LNCaP clone FGC (cell line): ENCODE results near the gene SPOCK3.

Experiments
- DNase-seq: peaks from one replicate; pipeline ENCODE4 v3.0.0-alpha.2; 2011; ENCODE audit warnings: low read depth
- H3K4me3 ChIP-seq: 2 replicates; pipeline ENCODE4 v1.5.1; 2011; ENCODE audit warnings: mild to moderate bottlenecking, low read depth, low read length, control low read depth
- CTCF ChIP-seq: IDR thresholded peaks from 2 replicates; pipeline ENCODE4 v1.5.1; 2012; ENCODE audit warnings: mild to moderate bottlenecking; ENCODE audit not compliant: control insufficient read depth, insufficient read depth; ENCODE audit errors: extremely low read depth

The SPOCK3 gene

GRCh38 chr4:167014944-167015343 is 219.3 kb downstream of the SPOCK3 start:
- DNase-seq, result no peak
- no peak overlapping the region for H3K4me3 ChIP-seq
- TF ChIP-seq CTCF, result no peak

GRCh38 chr4:167003326-167003725 is 231.0 kb downstream of the SPOCK3 start:
- no peak for DNase-seq

GRCh38 chr4:167000141-167000852 is 234.0 kb downstream of the SPOCK3 start:
- peak; percentile 59 for DNase-seq
- H3K4me3 ChIP-seq, result no peak overlapping the region
- TF ChIP-seq CTCF, result no peak

More at GRCh38 chr4:167003326-167003725, 231.0 kb downstream of the SPOCK3 start:
- H3K4me3 ChIP-seq, result no peak overlapping the region
- no peak for TF ChIP-seq CTCF

GRCh38 chr4:166996216-166996615 is 238.1 kb downstream of the SPOCK3 start:
- no peak for DNase-seq
- no peak overlapping the region for H3K4me3 ChIP-seq
- no peak for TF ChIP-seq CTCF

- DNase-seq, result no peak
- no peak for TF ChIP-seq CTCF
- H3K4me3 ChIP-seq, result no peak overlapping the region
Measured at GRCh38 chr4:166994686-166995085, 239.6 kb downstream of the SPOCK3 start.

GRCh38 chr4:166991006-166991561 is 243.2 kb downstream of the SPOCK3 start:
- TF ChIP-seq CTCF, result no peak

GRCh38 chr4:166989886-166990285 is 244.4 kb downstream of the SPOCK3 start:
- H3K4me3 ChIP-seq, result no peak overlapping the region
- no peak for DNase-seq
- TF ChIP-seq CTCF, result no peak

More at GRCh38 chr4:166991006-166991561, 243.2 kb downstream of the SPOCK3 start:
- DNase-seq, result no peak
- H3K4me3 ChIP-seq, result no peak overlapping the region
